ENCODE data around the gene BCL2L15. TPM values are rescaled to one million over a fixed set of nuclear protein-coding genes. Genes with fewer than 3 reads are reported as not detected.

The BCL2L15 gene
- total and polyA plus RNA-seq, 2 donors (not counting 1 experiment from before 2014, with no cell fraction given), result under 0.01 to 0.19 TPM

DNA sequence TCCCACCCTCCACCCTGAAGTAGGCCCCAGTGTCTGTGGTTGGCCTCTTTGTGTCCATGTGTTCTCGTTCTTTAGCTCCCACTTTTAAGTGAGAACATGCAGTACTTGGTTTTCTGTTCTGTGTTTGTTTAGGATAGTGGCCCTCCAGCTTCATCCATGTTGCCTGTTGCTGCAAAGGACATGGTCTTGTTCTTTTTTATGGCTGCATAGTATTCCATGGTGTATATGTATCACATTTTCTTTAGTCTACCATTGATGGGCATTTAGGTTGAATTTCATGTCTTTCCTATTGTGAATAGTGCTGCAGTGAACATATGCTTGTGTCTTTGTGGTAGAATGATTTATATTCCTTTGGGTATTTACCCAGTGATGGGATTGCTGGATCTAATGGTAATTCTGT, 47.8 kb upstream of the BCL2L15 start:
- no peak for TF ChIP-seq EZH2 (IDR thresholded peaks at IDR 0.05; ENCODE audit: low read length, missing control alignments)
- TF ChIP-seq, protein P1, sequence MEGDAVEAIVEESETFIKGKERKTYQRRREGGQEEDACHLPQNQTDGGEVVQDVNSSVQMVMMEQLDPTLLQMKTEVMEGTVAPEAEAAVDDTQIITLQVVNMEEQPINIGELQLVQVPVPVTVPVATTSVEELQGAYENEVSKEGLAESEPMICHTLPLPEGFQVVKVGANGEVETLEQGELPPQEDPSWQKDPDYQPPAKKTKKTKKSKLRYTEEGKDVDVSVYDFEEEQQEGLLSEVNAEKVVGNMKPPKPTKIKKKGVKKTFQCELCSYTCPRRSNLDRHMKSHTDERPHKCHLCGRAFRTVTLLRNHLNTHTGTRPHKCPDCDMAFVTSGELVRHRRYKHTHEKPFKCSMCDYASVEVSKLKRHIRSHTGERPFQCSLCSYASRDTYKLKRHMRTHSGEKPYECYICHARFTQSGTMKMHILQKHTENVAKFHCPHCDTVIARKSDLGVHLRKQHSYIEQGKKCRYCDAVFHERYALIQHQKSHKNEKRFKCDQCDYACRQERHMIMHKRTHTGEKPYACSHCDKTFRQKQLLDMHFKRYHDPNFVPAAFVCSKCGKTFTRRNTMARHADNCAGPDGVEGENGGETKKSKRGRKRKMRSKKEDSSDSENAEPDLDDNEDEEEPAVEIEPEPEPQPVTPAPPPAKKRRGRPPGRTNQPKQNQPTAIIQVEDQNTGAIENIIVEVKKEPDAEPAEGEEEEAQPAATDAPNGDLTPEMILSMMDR (conservative IDR thresholded peaks at IDR 0.05 in 1 of 2, IDR thresholded peaks at IDR 0.05 in 1 of 2; ENCODE audit: low read depth in 1 of 2, low read length in 2 of 2), result no peak
- Histone ChIP-seq H3K9me3 (ENCODE audit: control insufficient read depth, insufficient read depth, low read depth, low read length) (no peaks in the 10 kb centered on the region), H3K36me3 (ENCODE audit: control insufficient read depth, insufficient read depth, low read length) (no peaks in the 10 kb centered on the region), H4K20me1 (ENCODE audit: control insufficient read depth, extremely low read depth, insufficient read depth, low read length) (peaks cover 2% of the 10 kb centered on the region), H3K4me2 (ENCODE audit: extremely low read depth, insufficient read depth, low read length) (no peak overlapping the region), H3K27me3 (ENCODE audit: control insufficient read depth, insufficient read depth, low read length) (no peaks in the 10 kb centered on the region), H3K79me2 (ENCODE audit: control insufficient read depth, insufficient read depth, low read length) (peaks cover 92% of the 10 kb centered on the region), H2AFZ (ENCODE audit: low read length) (no peak overlapping the region), H3K4me1 (ENCODE audit: control insufficient read depth, extremely low read depth, insufficient read depth, low read length) (peaks cover 2% of the 10 kb centered on the region), H3K27ac (ENCODE audit: insufficient read depth, low read length) (no peak overlapping the region), H3K9ac (ENCODE audit: insufficient read depth, low read length) (no peak overlapping the region), H3K4me3 (replicated peaks in 1 of 4; ENCODE audit: control extremely low read depth in 1 of 4, insufficient read depth in 1 of 4, low read depth in 3 of 4, low read length in 4 of 4) (no peak overlapping the region)
- DNase-seq (ENCODE audit: low read depth in 2 of 2), result no peak

DNA sequence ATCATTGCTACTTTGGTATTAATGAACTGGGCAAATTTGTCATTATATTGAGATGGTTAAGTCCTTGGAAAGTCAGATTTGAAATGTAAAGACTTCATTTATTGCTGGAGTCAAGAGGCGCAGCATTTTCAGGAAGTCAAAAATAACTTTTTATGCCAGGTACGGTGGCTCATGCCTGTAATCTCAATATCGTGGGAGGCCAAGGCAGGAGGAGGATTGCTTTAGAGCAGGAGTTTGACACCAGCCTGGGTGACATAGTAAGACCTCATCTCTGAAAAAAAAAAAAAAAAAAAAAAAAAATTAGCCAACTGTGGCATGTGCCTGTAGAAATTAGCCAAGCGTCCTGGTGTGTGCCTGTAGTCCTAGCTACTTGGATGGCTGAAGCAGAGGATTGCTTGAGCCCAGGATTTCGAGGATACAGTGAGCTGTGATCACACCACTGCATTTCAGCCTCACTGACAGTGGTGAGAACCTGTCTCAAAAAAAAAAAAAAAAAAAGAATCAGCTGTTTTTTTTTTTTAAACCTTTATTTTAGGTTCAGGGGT, 47.2 kb upstream of the BCL2L15 start:
- no peak overlapping the region for H2AFZ ChIP-seq (ENCODE audit: low read length)
- no peaks in the 10 kb centered on the region for H3K27me3 ChIP-seq (ENCODE audit: control insufficient read depth, insufficient read depth, low read length)

DNA sequence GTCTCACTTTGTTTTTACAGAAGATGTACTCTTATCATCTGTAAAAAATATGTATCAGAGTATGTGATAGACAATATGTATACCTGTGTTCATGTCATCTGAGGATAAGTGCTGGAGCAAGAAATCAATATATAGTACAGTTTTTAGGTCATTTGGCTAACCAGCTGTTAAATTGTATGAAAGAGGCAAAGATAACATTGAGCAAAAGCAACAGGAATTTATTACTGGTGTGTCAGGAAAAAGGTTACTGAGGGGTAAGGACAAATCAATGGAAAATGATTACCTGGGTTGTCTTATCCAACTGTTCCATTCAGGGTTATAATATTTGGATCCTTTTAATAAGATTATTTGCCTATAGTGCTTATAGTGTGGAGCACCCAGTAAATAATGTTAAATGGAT, 46.6 kb upstream of the BCL2L15 start:
- no peak overlapping the region for H2AFZ ChIP-seq (ENCODE audit: low read length)
- no peak overlapping the region for H3K4me2 ChIP-seq (ENCODE audit: extremely low read depth, insufficient read depth, low read length)
- no peak overlapping the region for H3K9ac ChIP-seq (ENCODE audit: insufficient read depth, low read length)
- no peaks in the 10 kb centered on the region for H3K27me3 ChIP-seq (ENCODE audit: control insufficient read depth, insufficient read depth, low read length)
- peaks cover 84% of the 10 kb centered on the region for H3K79me2 ChIP-seq (ENCODE audit: control insufficient read depth, insufficient read depth, low read length)
- DNase-seq (ENCODE audit: low read depth in 2 of 2), result no peak
- no peak overlapping the region for H3K4me3 ChIP-seq (replicated peaks in 1 of 4; ENCODE audit: control extremely low read depth in 1 of 4, insufficient read depth in 1 of 4, low read depth in 3 of 4, low read length in 4 of 4)
- H4K20me1 ChIP-seq (ENCODE audit: control insufficient read depth, extremely low read depth, insufficient read depth, low read length), result peaks cover 2% of the 10 kb centered on the region
- no peaks in the 10 kb centered on the region for H3K9me3 ChIP-seq (ENCODE audit: control insufficient read depth, insufficient read depth, low read depth, low read length)
- H3K27ac ChIP-seq (ENCODE audit: insufficient read depth, low read length), result no peak overlapping the region
- H3K36me3 ChIP-seq (ENCODE audit: control insufficient read depth, insufficient read depth, low read length), result no peaks in the 10 kb centered on the region
- peaks cover 2% of the 10 kb centered on the region for H3K4me1 ChIP-seq (ENCODE audit: control insufficient read depth, extremely low read depth, insufficient read depth, low read length)
- TF ChIP-seq EZH2 (IDR thresholded peaks at IDR 0.05; ENCODE audit: low read length, missing control alignments), result no peak
- TF ChIP-seq, protein P1 (conservative IDR thresholded peaks at IDR 0.05 in 1 of 2, IDR thresholded peaks at IDR 0.05 in 1 of 2; ENCODE audit: low read depth in 1 of 2, low read length in 2 of 2), result no peak

More for the DNA sequence above, 47.2 kb upstream of the BCL2L15 start:
- peaks cover 2% of the 10 kb centered on the region for H3K4me1 ChIP-seq (ENCODE audit: control insufficient read depth, extremely low read depth, insufficient read depth, low read length)
- no peak overlapping the region for H3K4me3 ChIP-seq (replicated peaks in 1 of 4; ENCODE audit: control extremely low read depth in 1 of 4, insufficient read depth in 1 of 4, low read depth in 3 of 4, low read length in 4 of 4)
- TF ChIP-seq, protein P1 (conservative IDR thresholded peaks at IDR 0.05 in 1 of 2, IDR thresholded peaks at IDR 0.05 in 1 of 2; ENCODE audit: low read depth in 1 of 2, low read length in 2 of 2), result no peak
- no peak for TF ChIP-seq EZH2 (IDR thresholded peaks at IDR 0.05; ENCODE audit: low read length, missing control alignments)
- peaks cover 90% of the 10 kb centered on the region for H3K79me2 ChIP-seq (ENCODE audit: control insufficient read depth, insufficient read depth, low read length)
- H4K20me1 ChIP-seq (ENCODE audit: control insufficient read depth, extremely low read depth, insufficient read depth, low read length), result peaks cover 2% of the 10 kb centered on the region
- no peaks in the 10 kb centered on the region for H3K36me3 ChIP-seq (ENCODE audit: control insufficient read depth, insufficient read depth, low read length)
- H3K9ac ChIP-seq (ENCODE audit: insufficient read depth, low read length), result no peak overlapping the region
- H3K4me2 ChIP-seq (ENCODE audit: extremely low read depth, insufficient read depth, low read length), result no peak overlapping the region
- H3K27ac ChIP-seq (ENCODE audit: insufficient read depth, low read length), result no peak overlapping the region
- no peaks in the 10 kb centered on the region for H3K9me3 ChIP-seq (ENCODE audit: control insufficient read depth, insufficient read depth, low read depth, low read length)
- no peak for DNase-seq (ENCODE audit: low read depth in 2 of 2)
